ENCODE measurements around the gene CCN5.
"Not testable (repeated sequence)": the region's sequence is repeated elsewhere in the genome, so short reads cannot be mapped to it uniquely, and the experiment has no call there.

The CCN5 gene

DNA sequence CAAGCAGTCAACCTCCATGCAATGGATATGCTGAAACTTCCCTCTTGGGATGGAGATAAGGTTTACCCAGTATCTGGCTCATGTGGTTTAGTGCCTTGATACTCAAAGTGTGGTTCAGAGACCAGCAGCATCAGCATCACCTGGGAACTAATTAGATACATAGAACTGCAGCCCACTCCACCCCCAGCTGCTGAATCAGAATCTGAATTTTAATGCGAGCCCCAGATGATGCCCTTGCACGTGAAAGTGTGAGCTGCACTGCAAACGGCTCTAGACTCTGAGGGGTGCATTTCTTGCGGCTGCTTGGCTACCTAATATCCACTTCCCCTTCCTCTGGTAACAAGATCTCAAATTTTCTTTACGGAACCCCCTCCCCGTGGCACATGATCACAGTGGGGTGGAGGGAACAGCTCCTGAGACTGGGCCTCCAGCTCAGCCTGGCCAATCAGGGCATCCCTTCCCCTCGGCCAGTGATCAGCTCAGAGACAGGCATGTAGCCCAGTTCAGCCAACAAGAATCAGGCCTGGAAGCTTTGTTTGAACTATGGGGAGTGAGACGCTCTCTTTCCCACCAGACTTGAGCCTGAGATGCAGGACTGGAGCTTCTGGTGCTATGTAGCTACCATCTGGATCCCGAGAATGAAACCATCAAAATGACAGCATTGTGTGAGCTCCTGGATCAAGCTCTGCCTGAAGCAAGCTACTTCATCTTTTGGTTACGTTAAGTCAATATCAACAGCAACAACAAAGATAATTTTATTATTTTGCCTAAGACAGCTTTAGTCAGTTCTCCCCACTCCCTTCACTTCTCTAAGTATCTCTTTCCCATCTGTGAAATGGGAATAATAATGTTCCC, 43.3 kb downstream of the CCN5 start:
- DNase-seq (ENCODE audit: low read depth, low spot score): no peak

DNA sequence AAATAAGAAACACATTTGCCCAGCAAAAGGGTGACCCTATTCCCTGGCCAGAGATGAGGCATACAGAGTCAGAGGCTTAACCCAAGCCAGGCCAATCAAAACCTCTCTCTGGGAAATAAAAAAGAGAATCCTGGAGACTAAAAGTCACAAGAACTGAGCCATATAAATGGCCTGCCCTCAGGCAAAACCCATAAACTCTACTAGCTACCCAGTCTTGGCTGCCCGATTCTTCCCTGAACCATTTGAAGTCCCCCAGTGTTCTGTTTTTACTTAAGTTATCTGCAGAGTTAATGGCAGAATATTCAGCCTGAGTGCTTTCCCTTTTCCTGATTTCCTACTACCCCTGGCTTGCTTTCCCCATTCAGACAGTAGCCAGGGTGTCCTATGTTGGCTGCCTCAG, 44.4 kb downstream of the CCN5 start:
- DNase-seq (ENCODE audit: low read depth, low spot score): no peak

DNA sequence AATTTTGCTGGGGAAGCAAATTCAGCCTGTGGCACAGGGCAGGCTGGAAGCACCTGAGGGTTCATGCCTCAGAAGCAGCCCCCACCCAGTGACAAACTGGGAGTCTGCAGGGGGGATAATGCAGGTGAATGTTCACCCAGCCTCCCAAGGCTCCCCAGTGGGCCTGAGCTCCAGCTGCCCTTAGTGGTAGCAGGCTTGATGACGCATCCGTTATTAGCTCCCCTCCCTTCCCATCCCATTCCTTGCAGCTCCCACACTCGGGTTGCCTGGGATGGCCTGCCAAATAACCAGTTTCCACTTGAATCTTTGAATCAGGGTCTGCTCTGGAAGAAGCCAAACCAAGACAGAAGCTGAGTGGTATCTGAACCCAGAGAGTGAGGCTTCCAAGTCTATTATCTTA, 46.3 kb downstream of the CCN5 start:
- no peak for DNase-seq (ENCODE audit: low read depth, low spot score)

DNA sequence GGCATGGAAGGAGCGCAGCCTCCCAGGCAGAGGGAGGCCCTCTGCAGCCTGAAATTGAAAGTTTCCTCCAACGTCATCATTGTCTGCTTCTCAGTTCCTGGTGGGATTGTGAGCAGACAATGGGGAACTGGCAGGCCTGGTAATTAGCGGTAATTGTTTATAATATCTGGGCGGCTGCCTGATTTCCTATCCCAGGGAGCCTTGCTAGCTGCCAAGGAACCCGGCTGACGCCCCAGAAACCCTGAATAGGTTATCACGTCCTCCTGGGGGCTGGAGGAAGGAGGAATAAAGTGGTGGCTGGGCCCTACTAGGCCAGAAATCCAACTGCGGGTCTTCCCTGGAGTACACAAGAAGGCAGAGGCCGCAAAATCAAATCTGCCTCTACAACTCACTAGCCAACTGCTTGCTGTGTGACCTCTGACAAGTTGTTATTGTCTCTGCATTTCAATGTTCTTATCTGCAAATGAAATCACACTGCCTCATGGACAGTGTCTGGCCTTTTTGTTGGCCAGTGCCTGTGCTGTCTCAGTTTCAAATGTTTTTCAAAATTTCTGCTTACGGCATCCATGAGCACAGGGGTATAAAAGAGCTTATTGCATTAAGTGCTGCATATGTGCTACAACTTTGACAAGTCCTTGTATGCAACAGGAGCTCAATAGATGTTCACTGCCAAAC, 47.4 kb downstream of the CCN5 start:
- DNase-seq (ENCODE audit: low read depth, low spot score): no peak

GRCh38 chr20:44763798-44764197, 48.6 kb downstream of the CCN5 start:
- not testable (repeated sequence) for DNase-seq (ENCODE audit: low read depth, low spot score)

DNA sequence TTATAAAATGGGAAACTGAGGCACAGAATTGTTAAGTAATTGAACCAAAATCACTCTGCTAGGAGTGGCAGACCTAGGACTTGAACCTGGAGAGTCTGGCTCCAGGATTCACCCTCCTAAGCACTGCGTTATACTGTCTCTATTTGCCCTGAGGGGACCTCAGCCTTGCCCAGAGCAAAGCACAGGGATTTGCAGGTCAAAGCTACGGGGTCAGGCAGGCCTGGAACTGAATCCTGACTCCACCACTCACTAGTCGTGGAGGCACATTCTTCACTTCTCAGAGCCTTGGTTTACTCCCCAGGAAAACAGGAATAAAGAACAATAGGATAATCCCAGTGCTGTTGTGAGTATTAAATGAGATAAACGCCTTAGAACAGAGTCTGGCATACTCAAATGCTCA, 49.9 kb downstream of the CCN5 start:
- no peak for DNase-seq (ENCODE audit: low read depth, low spot score)

GRCh38 chr20:44765701-44766347, 50.7 kb downstream of the CCN5 start:
- no peak for DNase-seq (ENCODE audit: low read depth, low spot score)

DNA sequence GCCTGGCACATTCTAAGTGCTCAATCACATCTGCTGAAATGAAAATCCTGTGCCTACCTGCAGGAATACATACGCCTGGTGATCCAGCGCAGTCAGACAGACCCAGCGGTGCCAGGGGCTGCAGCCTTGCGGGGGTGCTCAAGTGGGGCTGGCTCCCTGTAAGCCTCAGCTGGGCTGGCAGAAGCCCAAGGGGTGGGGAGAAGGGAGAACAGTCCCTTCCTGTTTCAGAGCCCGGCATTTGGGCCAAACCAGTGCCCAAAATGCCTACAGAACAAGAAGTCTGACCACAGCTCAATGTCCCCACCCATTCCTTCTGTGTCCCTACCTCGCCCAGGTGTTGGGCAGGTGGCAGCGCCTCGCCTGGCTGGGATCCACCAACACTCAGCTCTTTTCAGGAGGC, 53.1 kb downstream of the CCN5 start:
- no peak for DNase-seq (ENCODE audit: low read depth, low spot score)

DNA sequence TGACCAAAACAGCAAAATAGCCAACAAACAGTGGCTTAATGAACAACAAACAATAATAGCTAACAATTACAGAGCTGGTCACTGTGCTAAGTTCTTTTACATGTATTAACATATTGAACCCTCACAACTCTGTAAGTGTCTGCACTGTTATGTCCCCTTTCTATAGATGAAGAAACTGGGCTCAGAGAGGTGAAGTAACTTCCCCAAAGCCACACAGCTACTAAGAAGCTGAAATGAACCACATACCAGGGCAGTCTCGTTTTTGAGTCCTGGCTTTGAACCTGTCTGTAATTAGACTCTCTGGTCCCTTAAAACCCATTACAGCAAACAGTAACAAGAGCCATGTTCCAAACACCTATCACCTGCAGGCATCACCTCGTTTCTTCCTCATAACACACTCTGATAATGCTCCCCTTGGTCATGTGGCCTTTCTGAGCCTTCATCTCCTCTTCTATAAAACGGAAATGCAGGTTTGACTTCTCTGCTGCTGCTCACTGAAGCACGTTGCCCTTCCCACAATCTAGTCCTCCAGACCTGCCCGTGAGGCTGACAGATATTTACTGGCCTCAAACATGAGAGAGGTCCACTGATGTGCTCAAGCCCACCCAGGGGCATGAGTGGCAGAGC, 53.8 kb downstream of the CCN5 start:
- DNase-seq (ENCODE audit: low read depth, low spot score): no peak

GRCh38 chr20:44769481-44769863, 54.3 kb downstream of the CCN5 start:
- DNase-seq (ENCODE audit: low read depth, low spot score): no peak

- no peak for DNase-seq (ENCODE audit: low read depth, low spot score)
Measured at GRCh38 chr20:44770484-44771171, 55.5 kb downstream of the CCN5 start.

DNA sequence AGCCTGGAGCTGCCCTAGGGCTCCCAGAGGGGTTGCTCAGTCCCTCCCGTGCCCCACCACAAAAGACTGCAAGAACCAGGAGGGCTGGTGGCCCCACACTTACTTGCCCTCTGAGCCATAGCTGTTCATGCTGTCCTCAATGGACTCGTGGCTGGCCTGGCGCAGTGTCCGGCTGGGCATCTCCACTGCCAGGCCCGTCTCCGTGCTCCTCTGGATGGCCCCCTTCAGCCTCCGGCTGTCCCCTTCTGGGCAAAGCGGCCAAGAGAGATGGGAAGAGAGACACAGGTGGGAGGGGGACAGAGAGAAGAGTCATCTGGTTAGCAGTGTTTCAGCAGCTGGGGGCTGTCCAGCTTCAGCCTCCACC, 56.0 kb downstream of the CCN5 start:
- DNase-seq (ENCODE audit: low read depth, low spot score): no peak

- no peak for DNase-seq (ENCODE audit: low read depth, low spot score)
Measured at GRCh38 chr20:44772636-44773035, 57.5 kb downstream of the CCN5 start.

DNA sequence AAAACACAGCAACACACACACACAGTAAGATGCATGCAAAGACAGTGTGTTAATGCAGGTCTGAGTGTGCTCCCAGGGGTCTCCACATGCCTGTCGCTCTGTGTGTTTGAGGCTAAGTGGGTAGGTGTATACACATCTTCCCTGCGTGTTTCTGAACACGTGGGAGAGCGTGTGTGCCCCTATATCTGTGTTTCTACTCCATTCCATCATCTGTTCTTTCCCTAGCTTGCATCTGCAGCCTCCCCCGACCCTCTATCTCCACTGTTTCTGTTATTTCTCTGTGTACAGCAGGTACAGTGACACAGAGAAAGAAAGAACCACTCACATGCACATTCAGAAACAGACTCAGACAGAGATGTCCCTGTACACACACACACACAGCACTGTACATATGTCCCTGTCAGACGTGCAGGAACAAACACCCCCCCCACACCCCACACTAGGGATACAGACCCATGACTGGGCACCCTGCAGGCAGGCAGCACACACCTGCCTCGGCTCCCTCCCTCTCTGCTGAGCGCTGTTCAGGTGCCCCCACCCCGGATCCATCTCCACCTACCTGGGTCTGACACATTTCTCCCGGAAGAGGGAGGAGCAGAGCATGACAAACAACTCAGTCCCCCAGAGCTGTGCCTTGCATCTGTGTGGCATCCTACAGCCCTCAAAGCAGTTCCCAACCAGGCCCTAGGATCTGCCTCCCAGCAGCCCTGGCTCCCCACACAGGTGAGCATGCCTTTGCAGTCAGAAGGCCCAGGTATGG, 58.1 kb downstream of the CCN5 start:
- no peak for DNase-seq (ENCODE audit: low read depth, low spot score)

DNA sequence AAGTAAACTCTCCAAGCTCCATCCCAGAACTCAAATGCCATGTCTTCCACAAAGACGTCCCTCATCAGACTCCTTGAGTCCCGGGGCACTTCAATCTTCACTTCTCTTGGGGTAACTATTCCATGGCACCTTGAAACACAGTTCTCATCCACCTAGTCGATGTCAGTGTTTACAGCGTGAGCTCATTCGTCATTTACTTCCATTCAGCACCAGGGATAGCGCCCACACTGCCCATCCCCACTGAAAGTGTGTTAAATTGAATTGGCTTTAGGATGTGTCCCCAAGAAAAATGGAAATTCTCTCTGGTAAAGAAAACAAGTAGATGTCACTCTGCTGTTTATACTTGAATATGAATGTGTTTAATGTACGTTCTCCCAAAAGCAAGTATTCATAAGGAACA, 61.8 kb downstream of the CCN5 start:
- no peak for DNase-seq (ENCODE audit: low read depth, low spot score)
